GM21723 (cell line): ENCODE measurements around the gene TGM3.

ENCODE experiments used
- ATAC-seq: cut with Tn5 transposase; IDR thresholded peaks from one replicate; pipeline ENCODE4 v1.9.1; 2021; ENCODE audit warnings: mild to moderate bottlenecking, moderate library complexity; ENCODE audit not compliant: unreplicated experiment

The TGM3 gene

GRCh38 chr20:2283706-2284423 lies 11.9 kb upstream of the TGM3 start:
- ATAC-seq: no peak

GRCh38 chr20:2285193-2285592 lies 10.6 kb upstream of the TGM3 start:
- ATAC-seq: no peak

GRCh38 chr20:2285613-2286012 lies 10.2 kb upstream of the TGM3 start:
- no peak for ATAC-seq

- no peak for ATAC-seq
Observed at GRCh38 chr20:2287504-2287903, 8.3 kb upstream of the TGM3 start.

- ATAC-seq: no peak
Observed at GRCh38 chr20:2289475-2289874, 6.3 kb upstream of the TGM3 start.

- no peak for ATAC-seq
Observed at GRCh38 chr20:2290486-2290885, 5.3 kb upstream of the TGM3 start.

GRCh38 chr20:2292416-2293110 lies 3.2 kb upstream of the TGM3 start:
- no peak for ATAC-seq

- no peak for ATAC-seq
Observed at GRCh38 chr20:2293486-2293885, 2.3 kb upstream of the TGM3 start.

- no peak for ATAC-seq
Observed at GRCh38 chr20:2293971-2294370, 1.8 kb upstream of the TGM3 start.

GRCh38 chr20:2295286-2295685 lies 515 bp upstream of the TGM3 start:
- ATAC-seq: no peak

GRCh38 chr20:2296524-2297356 lies 939 bp downstream of the TGM3 start:
- no peak for ATAC-seq

GRCh38 chr20:2297357-2297728 lies 1.5 kb downstream of the TGM3 start:
- ATAC-seq: no peak

- ATAC-seq: no peak
Observed at GRCh38 chr20:2298116-2298515, 2.3 kb downstream of the TGM3 start.

- ATAC-seq: no peak
Observed at GRCh38 chr20:2298701-2299100, 2.9 kb downstream of the TGM3 start.

- ATAC-seq: no peak
Observed at GRCh38 chr20:2299301-2299700, 3.5 kb downstream of the TGM3 start.

GRCh38 chr20:2300002-2300401 lies 4.2 kb downstream of the TGM3 start:
- no peak for ATAC-seq

GRCh38 chr20:2300420-2300819 lies 4.6 kb downstream of the TGM3 start:
- no peak for ATAC-seq

GRCh38 chr20:2301164-2301622 lies 5.4 kb downstream of the TGM3 start:
- ATAC-seq: peak; percentile 88

GRCh38 chr20:2302384-2303060 lies 6.7 kb downstream of the TGM3 start:
- no peak for ATAC-seq

- no peak for ATAC-seq
Observed at GRCh38 chr20:2303673-2304072, 7.9 kb downstream of the TGM3 start.

- ATAC-seq: no peak
Observed at GRCh38 chr20:2304180-2304579, 8.4 kb downstream of the TGM3 start.
